ENCODE data around the gene C2orf72. TPM values are rescaled to one million over a fixed set of nuclear protein-coding genes. Genes with fewer than 3 reads are reported as not detected.
"Not testable (repeated sequence)": the region's sequence is repeated elsewhere in the genome, so short reads cannot be mapped to it uniquely, and the experiment has no call there.

C2orf72 gene
- total RNA-seq, 4 donors from 2014 or later: 0.55 TPM; not detected in 3

GRCh38 chr2:231018184-231018583 is 19.1 kb upstream of the C2orf72 start:
- no peak for DNase-seq
- no peaks in the 10 kb centered on the region for H3K36me3 ChIP-seq
- H3K9me3 ChIP-seq: no peaks in the 10 kb centered on the region
- H3K4me1 ChIP-seq: no peaks in the 10 kb centered on the region
- no peak for TF ChIP-seq POLR2A (IDR thresholded peaks at IDR 0.05)
- TF ChIP-seq CTCF (IDR thresholded peaks at IDR 0.05): no peak
- no peak overlapping the region for H3K4me3 ChIP-seq
- intact Hi-C loops (cut with DNase I; ENCODE audit: low total_unique reads): no loop called here
- H3K27me3 ChIP-seq: no peaks in the 10 kb centered on the region
- H3K27ac ChIP-seq: no peak overlapping the region

GRCh38 chr2:231025059-231025458 is 12.3 kb upstream of the C2orf72 start:
- H3K4me3 ChIP-seq; H3K36me3 ChIP-seq; H3K4me1 ChIP-seq; DNase-seq; H3K9me3 ChIP-seq; H3K27ac ChIP-seq; H3K27me3 ChIP-seq; intact Hi-C loops (cut with DNase I; ENCODE audit: low total_unique reads): not testable (repeated sequence)

- H3K36me3 ChIP-seq: no peaks in the 10 kb centered on the region
- intact Hi-C loops (cut with DNase I; ENCODE audit: low total_unique reads): no loop called here
- no peak overlapping the region for H3K4me3 ChIP-seq
Observed at GRCh38 chr2:231028889-231029288, 8.4 kb upstream of the C2orf72 start.

GRCh38 chr2:231029563-231029962 is 7.8 kb upstream of the C2orf72 start:
- no peak overlapping the region for H3K4me3 ChIP-seq
- H3K27me3 ChIP-seq: no peaks in the 10 kb centered on the region
- intact Hi-C loops (cut with DNase I; ENCODE audit: low total_unique reads): no loop called here
- no peaks in the 10 kb centered on the region for H3K4me1 ChIP-seq
- no peak for TF ChIP-seq POLR2A (IDR thresholded peaks at IDR 0.05)
- no peak for TF ChIP-seq CTCF (IDR thresholded peaks at IDR 0.05)
- no peaks in the 10 kb centered on the region for H3K9me3 ChIP-seq
- H3K27ac ChIP-seq: no peak overlapping the region
- H3K36me3 ChIP-seq: no peaks in the 10 kb centered on the region
- no peak for DNase-seq

More at GRCh38 chr2:231028889-231029288, 8.4 kb upstream of the C2orf72 start:
- Histone ChIP-seq H3K27me3 (no peaks in the 10 kb centered on the region), H3K9me3 (no peaks in the 10 kb centered on the region), H3K27ac (no peak overlapping the region), H3K4me1 (no peaks in the 10 kb centered on the region)
- DNase-seq: no peak
- TF ChIP-seq CTCF (IDR thresholded peaks at IDR 0.05) (no peak), POLR2A (IDR thresholded peaks at IDR 0.05) (no peak)

- Histone ChIP-seq H3K36me3 (no peaks in the 10 kb centered on the region), H3K27me3 (peaks cover 0 to 3% of the 10 kb centered on the region in 2 donors), H3K4me3 (no peak overlapping the region), H3K27ac (no peak overlapping the region), H3K9me3 (no peaks in the 10 kb centered on the region), H3K4me1 (no peaks in the 10 kb centered on the region)
- intact Hi-C loops (cut with DNase I; ENCODE audit: low total_unique reads): no loop called here
- DNase-seq: no peak
- TF ChIP-seq POLR2A (IDR thresholded peaks at IDR 0.05) (no peak), CTCF (IDR thresholded peaks at IDR 0.05) (no peak)
Observed at GRCh38 chr2:231030725-231031124, 6.6 kb upstream of the C2orf72 start.

- TF ChIP-seq CTCF (IDR thresholded peaks at IDR 0.05): no peak
- TF ChIP-seq POLR2A (IDR thresholded peaks at IDR 0.05): no peak
- no peak overlapping the region for H3K4me3 ChIP-seq
- H3K4me1 ChIP-seq: no peaks in the 10 kb centered on the region
- H3K27me3 ChIP-seq: peaks cover 0 to 12% of the 10 kb centered on the region in 2 donors
- intact Hi-C loops (cut with DNase I; ENCODE audit: low total_unique reads): no loop called here
- no peaks in the 10 kb centered on the region for H3K9me3 ChIP-seq
- H3K27ac ChIP-seq: no peak overlapping the region
- H3K36me3 ChIP-seq: no peaks in the 10 kb centered on the region
- DNase-seq: no peak
Observed at GRCh38 chr2:231032575-231033140, 4.7 kb upstream of the C2orf72 start.

Measured in uterus (tissue), 4 donors.